Measurements from ENCODE around the gene USP35. TPM values are rescaled to one million over a fixed set of nuclear protein-coding genes. Genes with fewer than 3 reads are reported as not detected.
"Not testable (repeated sequence)": the region's sequence is repeated elsewhere in the genome, so short reads cannot be mapped to it uniquely, and the experiment has no call there.

USP35 gene
- polyA plus RNA-seq, 1 donor: 5.1 TPM

- not testable (repeated sequence) for DNase-seq (ENCODE audit: low read depth)
Measured at GRCh38 chr11:78233046-78233445, 44.3 kb downstream of the USP35 start.

DNA sequence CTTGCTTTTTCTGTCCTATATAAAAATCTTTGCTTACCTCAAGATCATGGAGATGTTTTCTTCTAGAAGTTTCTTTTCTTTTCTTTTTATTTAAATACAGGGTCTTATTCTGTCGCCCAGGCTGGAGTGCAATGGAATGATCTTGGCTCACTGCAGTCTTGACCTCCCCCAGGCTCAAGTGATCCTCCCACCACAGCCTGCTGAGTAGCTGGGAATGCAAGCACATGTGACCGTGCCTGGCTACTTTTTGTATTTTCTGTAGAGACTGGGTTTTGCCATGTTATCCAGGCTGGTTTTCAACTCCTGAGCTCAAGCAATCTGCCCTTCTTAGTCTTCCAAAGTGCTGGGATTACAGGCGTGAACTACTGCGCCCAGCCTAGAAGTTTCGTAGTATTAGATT, 45.3 kb downstream of the USP35 start:
- DNase-seq (ENCODE audit: low read depth): no peak

DNA sequence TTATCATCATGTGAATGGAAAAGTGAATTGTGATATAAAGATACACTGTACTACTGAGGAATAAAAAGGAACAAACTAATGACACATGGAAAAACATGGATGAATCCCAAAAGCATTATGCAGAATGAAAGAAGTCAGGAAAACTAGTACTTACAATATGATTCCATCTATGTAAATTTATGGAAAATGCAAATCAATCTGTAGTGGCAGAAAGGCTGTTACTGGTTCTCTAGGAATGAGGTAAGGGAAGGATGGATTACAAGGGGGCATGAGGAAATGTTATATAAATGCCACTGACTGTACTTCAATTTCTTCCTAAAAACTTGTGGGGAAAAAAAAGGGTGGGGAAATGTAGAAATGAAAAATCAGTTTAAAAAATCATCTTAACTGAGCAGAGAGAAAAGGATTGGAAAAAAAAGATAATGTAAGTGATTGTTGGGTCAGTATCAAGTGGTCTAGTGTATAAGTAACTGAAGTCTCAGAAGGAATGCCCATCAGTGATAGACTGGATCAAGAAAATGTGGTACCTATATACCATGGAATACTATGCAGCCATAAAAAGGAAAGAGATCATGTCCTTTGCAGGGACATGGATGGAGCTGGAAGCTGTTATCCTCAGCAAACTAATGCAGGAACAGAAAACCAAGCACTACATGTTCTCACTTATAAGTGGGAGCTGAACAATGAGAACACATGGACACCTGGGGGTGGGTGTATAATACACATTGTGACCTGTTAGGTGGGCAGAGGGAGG, 48.8 kb downstream of the USP35 start:
- DNase-seq (ENCODE audit: low read depth): no peak

DNA sequence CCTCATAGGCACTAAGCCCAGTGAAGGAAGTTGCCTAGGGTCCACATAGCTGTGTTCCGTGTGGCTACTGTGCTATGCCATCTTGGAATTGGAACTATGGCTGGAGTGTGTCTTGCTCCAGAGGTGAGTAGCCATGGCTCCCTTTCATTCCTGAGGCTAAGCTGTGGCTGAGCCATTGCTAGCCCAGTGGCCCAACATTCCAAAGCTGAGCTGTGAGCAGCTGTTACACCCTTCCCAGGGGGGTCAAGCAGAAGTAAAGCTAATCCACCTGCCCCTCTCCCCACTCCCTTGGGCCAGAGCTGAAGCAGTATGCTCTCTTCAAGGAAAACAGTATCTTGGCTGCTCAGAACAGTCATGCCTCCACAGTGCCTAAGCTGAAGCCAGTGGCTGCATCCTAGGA, 51.1 kb downstream of the USP35 start:
- DNase-seq (ENCODE audit: low read depth): no peak

DNA sequence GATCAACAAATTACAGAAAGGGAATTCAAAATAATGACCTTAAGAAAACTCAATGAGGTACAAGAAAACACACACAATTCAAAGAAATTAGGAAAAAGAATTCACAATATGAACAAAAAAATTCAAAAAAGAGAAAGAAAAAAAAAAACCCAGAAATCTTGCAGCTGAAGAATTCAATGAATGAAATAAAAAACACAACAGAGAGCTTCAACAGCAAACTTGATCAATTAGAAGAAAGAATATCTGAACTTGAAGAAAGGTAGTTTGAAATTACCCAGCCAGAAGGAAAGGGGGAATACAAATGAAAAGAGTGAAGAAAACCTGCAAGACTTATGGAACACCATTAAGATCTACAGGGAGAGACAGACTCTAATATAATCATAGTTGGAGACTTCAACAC, 52.8 kb downstream of the USP35 start:
- DNase-seq (ENCODE audit: low read depth): no peak

GRCh38 chr11:78244080-78244479, 55.4 kb downstream of the USP35 start:
- DNase-seq (ENCODE audit: low read depth): no peak

DNA sequence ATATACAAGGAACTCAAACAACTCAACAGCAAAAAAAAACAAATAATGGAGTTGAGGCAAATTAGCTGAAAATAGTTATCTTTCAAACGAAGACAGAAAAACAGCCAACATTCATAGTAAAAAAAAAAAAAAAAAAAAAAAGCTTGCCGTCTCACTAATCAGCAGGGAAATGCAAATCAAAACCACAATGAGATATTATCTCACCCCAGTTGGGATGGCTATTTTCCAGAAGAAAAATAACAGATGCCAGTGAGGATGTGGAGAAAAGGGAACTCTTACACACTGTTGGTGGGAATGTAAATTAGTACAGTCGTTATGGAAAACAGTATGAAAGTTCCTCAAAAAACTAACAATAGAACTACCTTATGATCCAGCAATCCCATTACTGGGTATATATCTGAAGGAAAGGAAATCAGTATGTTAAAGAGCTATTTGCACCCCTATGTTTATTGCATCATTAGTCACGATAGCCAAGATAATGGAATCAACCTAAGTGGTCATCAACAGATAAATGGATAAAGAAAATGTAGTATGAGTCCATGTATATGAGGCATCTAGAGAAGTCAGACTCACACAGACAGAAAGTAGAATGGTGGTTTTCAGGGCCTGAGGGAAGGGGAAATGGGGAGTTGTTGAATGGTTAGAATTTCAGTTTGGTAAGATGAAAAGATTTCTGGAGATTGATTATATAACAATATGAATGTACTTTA, 56.0 kb downstream of the USP35 start:
- DNase-seq (ENCODE audit: low read depth): no peak

GRCh38 chr11:78248191-78248590, 59.5 kb downstream of the USP35 start:
- DNase-seq (ENCODE audit: low read depth): no peak

GRCh38 chr11:78248903-78249302, 60.2 kb downstream of the USP35 start:
- DNase-seq (ENCODE audit: low read depth): no peak

DNA sequence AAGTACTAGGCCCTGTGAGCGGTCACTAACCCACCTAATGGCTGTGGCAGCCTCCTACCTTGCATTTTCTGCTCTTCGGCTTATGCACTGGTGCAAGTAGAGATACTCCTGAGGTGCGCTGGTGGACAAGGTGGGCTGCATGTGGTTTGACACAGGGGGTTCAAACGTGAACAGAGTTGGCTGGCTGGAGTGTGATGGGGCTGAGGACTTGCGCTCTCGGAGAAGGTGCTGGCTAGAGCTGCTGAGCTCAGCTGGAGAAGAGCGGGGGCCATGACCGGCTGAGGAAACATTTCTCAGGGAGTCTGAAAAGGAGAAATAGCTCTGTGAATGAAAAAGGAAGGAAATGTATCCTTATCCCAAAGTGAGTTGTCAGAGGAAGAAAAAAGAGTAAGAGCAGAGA, 61.4 kb downstream of the USP35 start:
- DNase-seq (ENCODE audit: low read depth): no peak

- no peak for DNase-seq (ENCODE audit: low read depth)
Measured at GRCh38 chr11:78251083-78251775, 62.5 kb downstream of the USP35 start.

GRCh38 chr11:78253797-78254196, 65.1 kb downstream of the USP35 start:
- DNase-seq (ENCODE audit: low read depth): no peak

DNA sequence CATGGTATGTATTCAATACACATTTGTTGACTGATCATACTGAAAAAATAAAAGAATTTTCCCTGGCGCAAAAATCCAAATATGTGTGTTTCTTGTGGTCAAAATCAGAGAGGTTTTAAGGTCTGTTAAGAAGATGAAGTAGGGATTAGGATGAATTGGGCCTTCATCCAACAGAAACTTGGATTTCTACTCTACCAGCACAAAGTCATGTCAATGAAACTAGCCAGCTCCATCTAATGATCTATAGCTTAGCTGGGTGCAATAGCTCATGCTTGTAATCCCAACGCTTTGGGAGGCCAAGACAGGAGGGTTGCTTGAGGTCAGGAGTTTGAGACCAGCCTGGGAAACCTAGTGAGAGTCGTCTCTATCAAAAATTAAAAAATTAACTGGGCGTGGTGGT, 65.5 kb downstream of the USP35 start:
- no peak for DNase-seq (ENCODE audit: low read depth)

DNA sequence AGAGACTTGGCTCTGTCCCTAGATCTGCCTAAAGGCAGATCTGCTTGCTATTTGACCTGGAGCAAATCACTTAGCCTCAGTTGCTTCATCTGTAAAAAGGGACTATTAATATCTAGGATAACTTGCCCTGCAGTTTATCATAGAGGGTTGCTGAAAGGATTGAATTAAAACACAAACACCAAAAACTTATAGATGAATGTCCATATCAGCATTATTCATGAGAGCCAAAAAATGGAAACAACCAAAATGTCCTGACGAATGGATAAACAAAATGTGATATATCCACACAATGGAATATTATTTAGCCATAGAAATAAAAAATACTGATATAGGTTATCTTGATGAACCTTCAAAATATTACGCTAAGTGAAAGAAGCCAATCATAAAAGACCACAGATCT, 67.2 kb downstream of the USP35 start:
- DNase-seq (ENCODE audit: low read depth): no peak

DNA sequence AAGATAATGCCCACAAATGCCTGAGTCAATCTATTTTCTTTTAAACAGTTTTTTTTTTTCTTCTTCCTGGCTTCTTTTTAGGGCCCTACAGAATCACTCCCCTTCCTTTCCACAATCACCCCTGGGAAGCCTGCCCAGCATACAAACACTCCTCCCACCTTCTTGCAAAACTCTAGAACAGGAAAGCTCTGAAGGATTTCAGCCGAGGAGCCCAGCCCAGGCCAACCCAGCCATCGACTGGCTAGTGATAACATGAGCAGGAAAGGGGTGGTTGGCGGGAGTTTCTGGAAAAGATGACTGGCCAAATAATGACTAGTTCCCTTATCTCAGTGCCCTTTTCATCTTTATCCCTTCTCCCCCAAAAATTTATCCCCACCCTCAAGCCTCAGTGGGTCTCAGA, 68.2 kb downstream of the USP35 start:
- no peak for DNase-seq (ENCODE audit: low read depth)

DNA sequence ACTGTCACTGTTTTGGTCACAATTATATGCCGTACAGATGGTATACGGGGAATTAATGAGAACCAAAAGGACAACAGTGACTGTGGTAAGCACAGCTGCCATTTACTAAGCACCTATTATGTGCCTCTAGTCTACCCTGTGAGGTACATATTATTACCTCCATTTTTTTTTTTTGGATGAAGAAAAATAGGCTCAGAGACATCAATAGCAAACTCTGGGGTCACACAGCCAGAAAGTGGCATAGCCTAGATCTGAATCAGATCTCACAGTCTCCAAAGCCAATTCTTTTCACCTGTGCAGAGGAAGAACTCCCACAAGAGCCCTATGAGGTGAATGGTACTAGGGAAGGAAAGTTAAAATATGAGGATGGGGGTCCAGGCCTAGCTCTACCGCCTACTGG, 68.9 kb downstream of the USP35 start:
- DNase-seq (ENCODE audit: low read depth): no peak

DNA sequence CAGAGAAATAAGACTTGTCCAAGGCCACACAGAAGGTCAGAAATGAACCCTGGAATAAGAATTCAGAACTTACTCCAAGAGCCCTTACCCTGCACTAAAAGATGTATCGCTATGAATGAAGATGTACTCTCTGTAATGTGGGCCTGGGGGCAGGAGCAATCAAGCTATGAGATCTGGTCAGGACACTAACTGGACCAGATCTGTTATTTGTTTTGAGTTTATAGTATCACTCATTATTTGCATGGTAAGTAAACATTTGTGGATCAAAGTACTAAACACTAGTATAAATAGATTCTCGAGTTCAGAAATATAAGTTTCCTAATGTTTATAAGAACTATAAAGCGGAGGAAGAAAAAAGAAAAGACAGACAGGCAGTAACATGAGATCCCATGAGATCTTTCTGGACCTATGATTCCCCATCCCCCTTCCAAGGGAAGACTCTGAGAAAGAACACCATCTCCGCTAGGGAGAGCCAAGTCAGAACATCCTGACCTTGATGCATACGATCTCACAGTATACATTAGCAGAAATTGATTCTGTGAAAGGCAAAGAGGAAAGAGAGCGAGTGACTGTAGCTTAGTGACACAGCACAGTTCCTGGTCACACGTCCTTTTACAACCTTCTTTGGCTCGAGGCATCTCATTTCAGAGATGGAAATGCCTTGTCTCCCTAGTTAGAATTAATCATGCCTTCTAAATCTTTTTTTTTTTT, 71.2 kb downstream of the USP35 start:
- no peak for DNase-seq (ENCODE audit: low read depth)

GRCh38 chr11:78261367-78261766, 72.6 kb downstream of the USP35 start:
- DNase-seq (ENCODE audit: low read depth): no peak

DNA sequence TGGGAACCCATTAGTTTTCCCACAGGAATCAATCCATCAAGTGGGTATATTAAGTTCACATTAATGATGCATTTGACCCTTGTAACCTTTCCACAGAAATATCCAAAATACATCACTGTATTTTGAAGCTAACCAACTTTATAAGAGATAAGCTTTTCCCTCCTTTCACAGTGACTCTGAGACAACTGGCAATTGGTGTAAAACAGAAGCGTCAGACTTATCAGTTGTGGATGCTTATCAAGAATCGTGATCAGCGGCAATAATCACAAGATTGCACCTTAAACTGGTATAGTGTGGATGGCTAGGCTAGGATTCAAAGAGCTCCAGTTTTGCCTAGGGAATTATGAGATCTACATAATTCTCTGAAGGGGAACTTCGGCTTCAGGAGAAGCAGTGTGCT, 73.1 kb downstream of the USP35 start:
- DNase-seq (ENCODE audit: low read depth): no peak

DNA sequence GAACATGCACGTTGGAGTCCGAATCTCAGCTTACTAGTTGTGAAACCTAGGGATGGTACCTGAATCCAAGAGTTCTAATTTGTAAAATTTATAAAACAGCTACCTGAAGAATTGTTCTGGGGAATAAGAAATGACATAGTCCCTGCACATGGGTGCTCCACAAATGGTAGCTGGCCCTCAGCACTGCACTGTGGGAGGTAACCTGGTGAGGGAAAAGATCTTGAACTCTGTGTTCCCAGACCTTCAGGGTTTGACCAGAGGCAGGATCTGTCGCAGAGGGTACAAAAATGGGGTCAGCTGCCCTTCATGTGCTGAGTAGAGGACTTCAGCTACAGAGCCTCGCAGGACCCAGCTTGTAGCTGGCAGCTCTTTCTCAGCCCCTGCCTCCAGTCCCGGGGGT, 73.5 kb downstream of the USP35 start:
- DNase-seq (ENCODE audit: low read depth): no peak

GRCh38 chr11:78262691-78263090, 74.0 kb downstream of the USP35 start:
- DNase-seq (ENCODE audit: low read depth): no peak
